Esophagus muscularis mucosa (tissue), 4 donors: ENCODE results near the gene PEG3.

Experiments used
- EP300 ChIP-seq: sonication (generic); formaldehyde crosslinking; IDR thresholded peaks from one replicate; pipeline ENCODE4 v1.6.1; 2017; ENCODE audit warnings: antibody characterized with exemption
- POLR2A ChIP-seq: fragments of 450-650 bp; IDR thresholded peaks from one replicate; pipeline ENCODE4 v1.6.1; 2017; ENCODE audit warnings: antibody characterized with exemption, moderate library complexity, mild to moderate bottlenecking, low read depth
- TF ChIP-seq, protein P1 (sequence below), 3 experiments: fragments of 200-600 bp in 2 of 3; fragments of 450-650 bp in 1 of 3; sonication (generic) in 2 of 3; IDR thresholded peaks; one replicate each; pipeline ENCODE4 v1.5.1; 2017 to 2019; ENCODE audit warnings: antibody characterized with exemption in 3 of 3, mild to moderate bottlenecking in 2 of 3, moderate library complexity in 1 of 3

DNA sequence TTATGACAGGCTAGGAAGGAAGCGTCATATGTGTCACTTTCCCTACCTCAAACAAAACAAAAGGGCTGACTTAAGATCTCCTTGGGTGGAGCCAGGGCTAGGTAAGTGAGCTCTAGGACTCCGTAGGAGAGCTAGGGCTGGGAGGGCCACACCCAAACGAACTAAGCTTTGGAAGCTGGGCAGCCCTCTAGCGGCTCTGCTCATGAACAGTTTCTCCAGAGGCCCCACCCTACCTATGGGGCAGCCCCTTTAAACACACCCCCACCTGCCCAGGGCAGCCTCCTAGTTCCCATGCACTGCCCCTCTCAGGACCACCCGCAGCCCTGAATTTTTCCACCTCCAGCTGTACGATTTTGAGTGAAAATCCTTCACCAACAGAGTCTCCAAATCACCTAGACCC is 3.5 kb downstream of the PEG3 start:
- TF ChIP-seq POLR2A = no peak
- TF ChIP-seq, protein P1, sequence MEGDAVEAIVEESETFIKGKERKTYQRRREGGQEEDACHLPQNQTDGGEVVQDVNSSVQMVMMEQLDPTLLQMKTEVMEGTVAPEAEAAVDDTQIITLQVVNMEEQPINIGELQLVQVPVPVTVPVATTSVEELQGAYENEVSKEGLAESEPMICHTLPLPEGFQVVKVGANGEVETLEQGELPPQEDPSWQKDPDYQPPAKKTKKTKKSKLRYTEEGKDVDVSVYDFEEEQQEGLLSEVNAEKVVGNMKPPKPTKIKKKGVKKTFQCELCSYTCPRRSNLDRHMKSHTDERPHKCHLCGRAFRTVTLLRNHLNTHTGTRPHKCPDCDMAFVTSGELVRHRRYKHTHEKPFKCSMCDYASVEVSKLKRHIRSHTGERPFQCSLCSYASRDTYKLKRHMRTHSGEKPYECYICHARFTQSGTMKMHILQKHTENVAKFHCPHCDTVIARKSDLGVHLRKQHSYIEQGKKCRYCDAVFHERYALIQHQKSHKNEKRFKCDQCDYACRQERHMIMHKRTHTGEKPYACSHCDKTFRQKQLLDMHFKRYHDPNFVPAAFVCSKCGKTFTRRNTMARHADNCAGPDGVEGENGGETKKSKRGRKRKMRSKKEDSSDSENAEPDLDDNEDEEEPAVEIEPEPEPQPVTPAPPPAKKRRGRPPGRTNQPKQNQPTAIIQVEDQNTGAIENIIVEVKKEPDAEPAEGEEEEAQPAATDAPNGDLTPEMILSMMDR (IDR thresholded peaks at IDR 0.05) = no peak
- no peak for TF ChIP-seq EP300
